Body of pancreas (tissue), 4 donors: ENCODE data around the gene IMPDH1.

Experiments used
- POLR2A ChIP-seq, 3 donors: fragments of 450-650 bp; IDR thresholded peaks; one replicate each; pipeline ENCODE4 v1.6.1; 2016; ENCODE audit warnings: antibody characterized with exemption in 3 of 3, mild to moderate bottlenecking in 2 of 3
- TF ChIP-seq, protein P1 (sequence below), 7 experiments: fragments of 450-650 bp in 4 of 7; fragments of 200-600 bp in 3 of 7; sonication (generic) in 3 of 7; IDR thresholded peaks; one replicate each; pipeline ENCODE4 v1.5.1; 2016 to 2019; ENCODE audit warnings: antibody characterized with exemption in 7 of 7

DNA sequence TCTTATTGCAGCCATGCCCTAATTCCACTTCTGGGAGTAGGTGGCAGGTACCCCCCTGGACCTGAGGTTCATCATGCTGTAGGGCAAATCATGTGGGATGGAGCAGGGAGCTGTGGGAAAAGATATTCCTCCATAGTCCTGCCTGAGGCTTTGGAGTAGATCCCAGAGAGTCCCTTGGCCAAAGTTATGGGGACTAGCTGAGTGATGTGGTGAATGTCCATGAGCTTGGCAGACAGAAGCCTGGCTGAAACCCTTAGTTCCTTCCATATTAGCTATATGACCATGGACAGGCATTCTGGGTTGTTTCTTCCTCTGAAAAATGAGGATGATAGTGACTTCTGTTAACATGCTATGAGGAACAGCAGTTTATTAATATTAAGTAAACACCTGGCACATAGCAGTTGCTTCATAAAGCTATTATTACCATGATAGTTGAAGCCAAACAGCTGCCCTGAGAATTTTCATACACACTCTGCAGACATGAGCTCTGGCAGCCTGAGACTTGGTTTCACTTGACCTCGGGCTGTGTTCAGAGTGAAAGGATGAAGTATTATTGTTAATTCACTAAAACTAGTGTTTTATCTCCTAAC is 15.0 kb upstream of the IMPDH1 start:
- TF ChIP-seq, protein P1, sequence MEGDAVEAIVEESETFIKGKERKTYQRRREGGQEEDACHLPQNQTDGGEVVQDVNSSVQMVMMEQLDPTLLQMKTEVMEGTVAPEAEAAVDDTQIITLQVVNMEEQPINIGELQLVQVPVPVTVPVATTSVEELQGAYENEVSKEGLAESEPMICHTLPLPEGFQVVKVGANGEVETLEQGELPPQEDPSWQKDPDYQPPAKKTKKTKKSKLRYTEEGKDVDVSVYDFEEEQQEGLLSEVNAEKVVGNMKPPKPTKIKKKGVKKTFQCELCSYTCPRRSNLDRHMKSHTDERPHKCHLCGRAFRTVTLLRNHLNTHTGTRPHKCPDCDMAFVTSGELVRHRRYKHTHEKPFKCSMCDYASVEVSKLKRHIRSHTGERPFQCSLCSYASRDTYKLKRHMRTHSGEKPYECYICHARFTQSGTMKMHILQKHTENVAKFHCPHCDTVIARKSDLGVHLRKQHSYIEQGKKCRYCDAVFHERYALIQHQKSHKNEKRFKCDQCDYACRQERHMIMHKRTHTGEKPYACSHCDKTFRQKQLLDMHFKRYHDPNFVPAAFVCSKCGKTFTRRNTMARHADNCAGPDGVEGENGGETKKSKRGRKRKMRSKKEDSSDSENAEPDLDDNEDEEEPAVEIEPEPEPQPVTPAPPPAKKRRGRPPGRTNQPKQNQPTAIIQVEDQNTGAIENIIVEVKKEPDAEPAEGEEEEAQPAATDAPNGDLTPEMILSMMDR (IDR thresholded peaks at IDR 0.05): no peak
- no peak for TF ChIP-seq POLR2A (IDR thresholded peaks at IDR 0.05)
